ENCODE results near the gene CAST.

CAST gene

DNA sequence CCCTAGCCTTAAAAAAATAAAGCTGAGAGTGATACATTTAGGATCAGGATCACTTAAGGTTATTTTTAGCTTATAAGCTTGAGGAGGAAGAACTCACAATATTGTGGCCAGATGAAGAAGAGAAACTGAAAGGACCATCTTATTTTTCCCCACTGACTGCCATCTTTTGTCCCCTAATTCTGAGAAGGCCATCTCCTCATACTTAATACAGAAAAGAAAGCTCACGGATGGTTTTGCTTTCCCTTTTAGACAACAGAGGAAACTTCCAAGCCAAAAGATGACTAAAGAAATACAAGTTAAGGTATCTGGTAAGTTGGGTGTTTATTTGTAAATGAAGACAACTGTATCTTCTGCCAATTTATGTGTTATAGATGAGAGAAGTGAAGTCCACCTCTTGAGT, 109.2 kb downstream of the CAST start:
- Histone ChIP-seq H3K4me1 (ENCODE audit: insufficient read depth, low read length) (peaks cover 6% of the 10 kb centered on the region), H3K9me3 (ENCODE audit: low read length) (no peaks in the 10 kb centered on the region), H3K4me3 (ENCODE audit: low read depth in 1 of 2, low read length in 2 of 2) (no peak overlapping the region), H3K9ac (ENCODE audit: low read length) (no peak overlapping the region), H3K36me3 (ENCODE audit: insufficient read depth, low read length) (peaks cover 76% of the 10 kb centered on the region), H3K27ac (ENCODE audit: low read depth, low read length) (no peak overlapping the region), H3K27me3 (ENCODE audit: control insufficient read depth in 1 of 2, insufficient read depth in 2 of 2, low read length in 2 of 2) (no peaks in the 10 kb centered on the region)

DNA sequence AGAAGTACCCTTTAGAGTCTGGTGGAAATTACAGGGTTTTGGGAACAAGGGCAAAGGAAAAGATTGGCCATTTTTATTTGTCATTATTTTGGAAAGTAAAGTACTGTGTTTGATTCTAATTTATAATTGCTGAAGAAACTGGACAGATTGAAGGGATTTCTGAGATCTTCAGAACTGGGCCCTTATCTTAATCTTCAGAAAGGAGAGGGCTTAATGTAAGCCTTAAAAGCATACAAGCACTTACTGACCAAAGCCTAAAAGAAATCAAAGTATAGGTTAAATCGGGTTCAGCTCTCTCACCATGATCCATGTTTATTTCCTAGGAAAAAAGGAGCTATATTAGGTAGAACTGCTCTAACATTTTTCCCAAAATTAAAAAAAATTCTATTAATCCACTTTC, 109.9 kb downstream of the CAST start:
- peaks cover 69% of the 10 kb centered on the region for H3K36me3 ChIP-seq (ENCODE audit: insufficient read depth, low read length)
- H3K27me3 ChIP-seq (ENCODE audit: control insufficient read depth in 1 of 2, insufficient read depth in 2 of 2, low read length in 2 of 2) = no peaks in the 10 kb centered on the region
- no peaks in the 10 kb centered on the region for H3K9me3 ChIP-seq (ENCODE audit: low read length)
- peaks cover 13% of the 10 kb centered on the region for H3K4me1 ChIP-seq (ENCODE audit: insufficient read depth, low read length)
- H3K9ac ChIP-seq (ENCODE audit: low read length) = no peak overlapping the region
- H3K4me3 ChIP-seq (ENCODE audit: low read depth in 1 of 2, low read length in 2 of 2) = no peak overlapping the region
- no peak overlapping the region for H3K27ac ChIP-seq (ENCODE audit: low read depth, low read length)

DNA sequence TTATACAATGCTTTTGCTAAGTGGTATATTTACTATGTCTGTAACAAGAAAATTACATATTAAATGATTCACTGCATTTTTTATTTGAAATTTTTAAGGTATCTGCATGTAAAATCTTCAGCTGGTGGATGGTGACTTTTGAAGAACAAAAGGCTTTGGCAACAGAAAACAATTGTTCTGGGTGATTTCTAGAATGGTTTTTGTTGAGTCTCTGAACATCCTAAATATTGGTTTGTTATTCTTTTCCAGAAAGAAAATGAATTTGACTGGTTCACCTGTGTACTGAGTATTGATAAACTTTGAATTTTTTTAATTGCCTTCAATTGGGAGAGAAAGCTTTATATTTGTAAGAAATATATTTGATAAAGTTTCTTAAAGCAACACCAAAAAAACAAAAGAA, 110.4 kb downstream of the CAST start:
- H3K9me3 ChIP-seq (ENCODE audit: low read length) = no peaks in the 10 kb centered on the region
- H3K4me3 ChIP-seq (ENCODE audit: low read depth in 1 of 2, low read length in 2 of 2) = no peak overlapping the region
- no peak overlapping the region for H3K9ac ChIP-seq (ENCODE audit: low read length)
- H3K27ac ChIP-seq (ENCODE audit: low read depth, low read length) = no peak overlapping the region
- no peaks in the 10 kb centered on the region for H3K27me3 ChIP-seq (ENCODE audit: control insufficient read depth in 1 of 2, insufficient read depth in 2 of 2, low read length in 2 of 2)
- peaks cover 17% of the 10 kb centered on the region for H3K4me1 ChIP-seq (ENCODE audit: insufficient read depth, low read length)
- peaks cover 64% of the 10 kb centered on the region for H3K36me3 ChIP-seq (ENCODE audit: insufficient read depth, low read length)

GRCh38 chr5:96775050-96775449, 112.9 kb downstream of the CAST start:
- H3K36me3 ChIP-seq (ENCODE audit: insufficient read depth, low read length) = peaks cover 60% of the 10 kb centered on the region

GRCh38 chr5:96775689-96776088, 113.5 kb downstream of the CAST start:
- Histone ChIP-seq H3K4me1 (ENCODE audit: insufficient read depth, low read length) (peaks cover 45% of the 10 kb centered on the region), H3K27me3 (ENCODE audit: control insufficient read depth in 1 of 2, insufficient read depth in 2 of 2, low read length in 2 of 2) (no peaks in the 10 kb centered on the region), H3K36me3 (ENCODE audit: insufficient read depth, low read length) (peaks cover 54% of the 10 kb centered on the region), H3K9me3 (ENCODE audit: low read length) (no peaks in the 10 kb centered on the region), H3K4me3 (ENCODE audit: low read depth in 1 of 2, low read length in 2 of 2) (no peak overlapping the region), H3K9ac (ENCODE audit: low read length) (no peak overlapping the region), H3K27ac (ENCODE audit: low read depth, low read length) (peak overlapping the region; percentile 49)

More at GRCh38 chr5:96775050-96775449, 112.9 kb downstream of the CAST start:
- Histone ChIP-seq H3K9ac (ENCODE audit: low read length) (no peak overlapping the region), H3K27ac (ENCODE audit: low read depth, low read length) (no peak overlapping the region), H3K4me1 (ENCODE audit: insufficient read depth, low read length) (peaks cover 41% of the 10 kb centered on the region), H3K27me3 (ENCODE audit: control insufficient read depth in 1 of 2, insufficient read depth in 2 of 2, low read length in 2 of 2) (no peaks in the 10 kb centered on the region), H3K9me3 (ENCODE audit: low read length) (no peaks in the 10 kb centered on the region), H3K4me3 (ENCODE audit: low read depth in 1 of 2, low read length in 2 of 2) (no peak overlapping the region)

- peaks cover 44% of the 10 kb centered on the region for H3K36me3 ChIP-seq (ENCODE audit: insufficient read depth, low read length)
Measured at GRCh38 chr5:96776621-96777020, 114.4 kb downstream of the CAST start.

GRCh38 chr5:96778409-96778808, 116.2 kb downstream of the CAST start:
- H3K9me3 ChIP-seq (ENCODE audit: low read length) = no peaks in the 10 kb centered on the region
- H3K27me3 ChIP-seq (ENCODE audit: control insufficient read depth in 1 of 2, insufficient read depth in 2 of 2, low read length in 2 of 2) = no peaks in the 10 kb centered on the region
- no peak overlapping the region for H3K9ac ChIP-seq (ENCODE audit: low read length)
- no peak overlapping the region for H3K4me3 ChIP-seq (ENCODE audit: low read depth in 1 of 2, low read length in 2 of 2)
- peaks cover 38% of the 10 kb centered on the region for H3K36me3 ChIP-seq (ENCODE audit: insufficient read depth, low read length)
- no peak overlapping the region for H3K27ac ChIP-seq (ENCODE audit: low read depth, low read length)
- H3K4me1 ChIP-seq (ENCODE audit: insufficient read depth, low read length) = peaks cover 55% of the 10 kb centered on the region

More at GRCh38 chr5:96776621-96777020, 114.4 kb downstream of the CAST start:
- no peaks in the 10 kb centered on the region for H3K27me3 ChIP-seq (ENCODE audit: control insufficient read depth in 1 of 2, insufficient read depth in 2 of 2, low read length in 2 of 2)
- H3K9me3 ChIP-seq (ENCODE audit: low read length) = no peaks in the 10 kb centered on the region
- H3K4me1 ChIP-seq (ENCODE audit: insufficient read depth, low read length) = peaks cover 54% of the 10 kb centered on the region
- H3K9ac ChIP-seq (ENCODE audit: low read length) = no peak overlapping the region
- no peak overlapping the region for H3K4me3 ChIP-seq (ENCODE audit: low read depth in 1 of 2, low read length in 2 of 2)
- no peak overlapping the region for H3K27ac ChIP-seq (ENCODE audit: low read depth, low read length)

GRCh38 chr5:96780626-96781025, 118.5 kb downstream of the CAST start:
- Histone ChIP-seq H3K9ac (ENCODE audit: low read length) (no peak overlapping the region), H3K9me3 (ENCODE audit: low read length) (no peaks in the 10 kb centered on the region), H3K4me1 (ENCODE audit: insufficient read depth, low read length) (peaks cover 55% of the 10 kb centered on the region), H3K4me3 (ENCODE audit: low read depth in 1 of 2, low read length in 2 of 2) (no peak overlapping the region), H3K27me3 (ENCODE audit: control insufficient read depth in 1 of 2, insufficient read depth in 2 of 2, low read length in 2 of 2) (no peaks in the 10 kb centered on the region), H3K36me3 (ENCODE audit: insufficient read depth, low read length) (peaks cover 31% of the 10 kb centered on the region), H3K27ac (ENCODE audit: low read depth, low read length) (peak overlapping the region; percentile 14)

- H3K27ac ChIP-seq (ENCODE audit: low read depth, low read length) = peak overlapping the region; percentile 14
- no peak overlapping the region for H3K4me3 ChIP-seq (ENCODE audit: low read depth in 1 of 2, low read length in 2 of 2)
Measured at GRCh38 chr5:96781031-96781971, 119.1 kb downstream of the CAST start.

DNA sequence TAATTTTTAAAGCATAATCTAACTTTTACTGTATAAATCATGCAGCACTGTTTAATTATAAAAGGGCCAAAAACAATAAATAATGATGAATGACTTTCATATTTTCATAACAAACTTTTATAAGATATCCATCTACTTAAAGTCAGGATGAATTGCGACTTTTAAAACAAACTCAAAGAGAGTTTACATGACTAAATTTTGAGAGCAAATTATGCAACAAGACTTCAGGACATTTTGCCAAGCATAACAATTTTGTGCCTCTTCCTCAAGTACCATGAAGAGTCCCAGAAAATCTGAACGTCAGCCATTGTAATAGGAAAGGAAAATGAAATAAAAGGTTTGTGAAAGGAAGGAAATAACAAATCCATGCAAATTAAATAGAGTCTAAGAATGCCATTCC, 121.2 kb downstream of the CAST start:
- Histone ChIP-seq H3K4me1 (ENCODE audit: insufficient read depth, low read length) (peaks cover 37% of the 10 kb centered on the region), H3K9me3 (ENCODE audit: low read length) (no peaks in the 10 kb centered on the region), H3K4me3 (ENCODE audit: low read depth in 1 of 2, low read length in 2 of 2) (no peak overlapping the region), H3K27me3 (ENCODE audit: control insufficient read depth in 1 of 2, insufficient read depth in 2 of 2, low read length in 2 of 2) (no peaks in the 10 kb centered on the region), H3K36me3 (ENCODE audit: insufficient read depth, low read length) (peaks cover 27% of the 10 kb centered on the region), H3K27ac (ENCODE audit: low read depth, low read length) (no peak overlapping the region), H3K9ac (ENCODE audit: low read length) (no peak overlapping the region)

More at GRCh38 chr5:96781031-96781971, 119.1 kb downstream of the CAST start:
- no peaks in the 10 kb centered on the region for H3K9me3 ChIP-seq (ENCODE audit: low read length)
- no peak overlapping the region for H3K9ac ChIP-seq (ENCODE audit: low read length)
- no peaks in the 10 kb centered on the region for H3K27me3 ChIP-seq (ENCODE audit: control insufficient read depth in 1 of 2, insufficient read depth in 2 of 2, low read length in 2 of 2)
- H3K4me1 ChIP-seq (ENCODE audit: insufficient read depth, low read length) = peaks cover 50% of the 10 kb centered on the region
- peaks cover 31% of the 10 kb centered on the region for H3K36me3 ChIP-seq (ENCODE audit: insufficient read depth, low read length)

DNA sequence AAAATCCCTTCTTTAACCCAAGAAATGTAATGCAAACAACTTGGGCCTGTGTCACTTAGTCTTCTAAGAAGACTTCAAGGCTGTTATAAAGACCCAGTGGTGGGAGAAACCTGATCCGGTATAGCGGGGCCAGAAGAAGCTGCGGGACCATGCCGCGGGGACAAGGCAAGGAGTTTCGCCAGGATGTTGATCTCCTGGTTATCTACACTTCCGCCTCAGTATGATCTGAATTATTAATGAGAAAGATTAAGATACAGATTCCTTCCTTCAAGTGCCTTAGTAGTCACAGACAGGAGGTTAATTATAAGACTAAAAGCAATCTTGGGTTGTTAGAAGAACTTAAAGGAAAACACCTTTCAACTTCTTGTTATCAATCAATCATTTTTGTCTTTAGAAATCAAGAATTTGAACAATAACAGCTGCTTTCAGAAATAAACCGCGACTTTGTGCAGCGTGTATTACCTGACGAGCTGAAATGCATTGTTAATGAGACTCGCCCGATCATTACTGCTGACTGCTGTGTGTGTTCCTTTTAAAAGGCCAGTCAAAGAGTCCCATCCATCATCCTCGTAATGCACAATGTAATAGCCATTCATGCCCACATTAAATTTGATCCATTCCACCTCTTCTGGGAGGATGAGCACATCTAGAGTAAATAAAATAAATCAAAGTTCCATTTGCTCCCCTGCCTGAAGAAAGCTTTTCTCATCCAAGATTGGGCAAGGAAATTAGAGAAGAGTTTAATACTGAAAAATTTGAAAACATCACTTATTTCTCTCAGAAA, 123.3 kb downstream of the CAST start:
- H3K9ac ChIP-seq (ENCODE audit: low read length) = no peak overlapping the region
- peaks cover 26% of the 10 kb centered on the region for H3K4me1 ChIP-seq (ENCODE audit: insufficient read depth, low read length)
- no peaks in the 10 kb centered on the region for H3K27me3 ChIP-seq (ENCODE audit: control insufficient read depth in 1 of 2, insufficient read depth in 2 of 2, low read length in 2 of 2)
- H3K9me3 ChIP-seq (ENCODE audit: low read length) = no peaks in the 10 kb centered on the region
- H3K27ac ChIP-seq (ENCODE audit: low read depth, low read length) = no peak overlapping the region
- no peak overlapping the region for H3K4me3 ChIP-seq (ENCODE audit: low read depth in 1 of 2, low read length in 2 of 2)
- peaks cover 29% of the 10 kb centered on the region for H3K36me3 ChIP-seq (ENCODE audit: insufficient read depth, low read length)
